ENCODE results near the gene CDO1. TPM values are rescaled to one million over a fixed set of nuclear protein-coding genes. Genes with fewer than 3 reads are reported as not detected.

CDO1 gene
- total RNA-seq, 1 donor from 2014 or later = 2.8 TPM

GRCh38 chr5:115787426-115787825, 29.0 kb downstream of the CDO1 start:
- Mint-ChIP-seq H3K27me3 (ENCODE audit: low read depth) (peaks cover 32% of the 10 kb centered on the region), H3K36me3 (ENCODE audit: low read depth) (no peaks in the 10 kb centered on the region), H3K9me3 (ENCODE audit: low read depth) (peaks cover 4% of the 10 kb centered on the region), H3K4me1 (ENCODE audit: low read depth) (no peaks in the 10 kb centered on the region), H3K4me3 (ENCODE audit: unreplicated experiment) (no peak overlapping the region), H3K27ac (ENCODE audit: unreplicated experiment) (no peak overlapping the region)
- TF ChIP-seq, protein P1, sequence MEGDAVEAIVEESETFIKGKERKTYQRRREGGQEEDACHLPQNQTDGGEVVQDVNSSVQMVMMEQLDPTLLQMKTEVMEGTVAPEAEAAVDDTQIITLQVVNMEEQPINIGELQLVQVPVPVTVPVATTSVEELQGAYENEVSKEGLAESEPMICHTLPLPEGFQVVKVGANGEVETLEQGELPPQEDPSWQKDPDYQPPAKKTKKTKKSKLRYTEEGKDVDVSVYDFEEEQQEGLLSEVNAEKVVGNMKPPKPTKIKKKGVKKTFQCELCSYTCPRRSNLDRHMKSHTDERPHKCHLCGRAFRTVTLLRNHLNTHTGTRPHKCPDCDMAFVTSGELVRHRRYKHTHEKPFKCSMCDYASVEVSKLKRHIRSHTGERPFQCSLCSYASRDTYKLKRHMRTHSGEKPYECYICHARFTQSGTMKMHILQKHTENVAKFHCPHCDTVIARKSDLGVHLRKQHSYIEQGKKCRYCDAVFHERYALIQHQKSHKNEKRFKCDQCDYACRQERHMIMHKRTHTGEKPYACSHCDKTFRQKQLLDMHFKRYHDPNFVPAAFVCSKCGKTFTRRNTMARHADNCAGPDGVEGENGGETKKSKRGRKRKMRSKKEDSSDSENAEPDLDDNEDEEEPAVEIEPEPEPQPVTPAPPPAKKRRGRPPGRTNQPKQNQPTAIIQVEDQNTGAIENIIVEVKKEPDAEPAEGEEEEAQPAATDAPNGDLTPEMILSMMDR (IDR thresholded peaks at IDR 0.05) = no peak
- no peak for DNase-seq (ENCODE audit: low spot score)

DNA sequence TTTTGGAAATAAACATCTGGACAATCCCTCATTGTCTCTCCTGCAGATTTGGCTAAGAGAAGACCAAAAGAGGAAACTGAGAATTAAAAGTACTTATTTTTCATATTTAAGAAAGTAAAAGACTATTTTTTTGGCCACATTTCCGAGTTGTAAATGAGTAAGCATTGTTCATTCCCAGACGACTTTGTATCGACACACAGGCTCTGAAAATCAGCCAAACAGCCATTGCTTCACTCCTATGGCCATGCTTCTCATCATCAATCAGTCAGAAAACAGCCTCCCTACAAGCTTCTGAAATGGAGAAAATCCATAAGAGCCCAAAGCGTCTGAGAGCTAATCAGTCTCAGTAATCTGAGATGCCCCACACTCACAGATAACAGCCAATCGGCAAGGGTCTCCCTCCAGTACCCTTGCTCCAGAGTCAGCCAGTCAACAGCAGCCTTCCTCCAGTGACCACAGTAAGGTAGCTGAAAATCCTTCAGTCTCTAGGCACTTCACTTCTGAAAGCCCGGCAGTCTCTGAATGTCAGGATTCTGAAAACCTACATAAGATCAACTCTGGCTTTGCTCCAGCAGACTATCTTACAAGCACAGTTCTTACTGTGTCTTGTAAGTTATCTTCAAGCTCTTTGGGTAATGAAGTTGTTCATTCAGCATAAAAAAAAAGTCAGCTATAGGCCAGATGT, 30.9 kb downstream of the CDO1 start:
- H3K27ac Mint-ChIP-seq (ENCODE audit: unreplicated experiment) = no peak overlapping the region
- no peak overlapping the region for H3K4me3 Mint-ChIP-seq (ENCODE audit: unreplicated experiment)
- no peaks in the 10 kb centered on the region for H3K36me3 Mint-ChIP-seq (ENCODE audit: low read depth)
- no peak for DNase-seq (ENCODE audit: low spot score)
- peaks cover 20% of the 10 kb centered on the region for H3K27me3 Mint-ChIP-seq (ENCODE audit: low read depth)
- H3K4me1 Mint-ChIP-seq (ENCODE audit: low read depth) = no peaks in the 10 kb centered on the region
- TF ChIP-seq, protein P1 (IDR thresholded peaks at IDR 0.05) = no peak
- peaks cover 4% of the 10 kb centered on the region for H3K9me3 Mint-ChIP-seq (ENCODE audit: low read depth)

DNA sequence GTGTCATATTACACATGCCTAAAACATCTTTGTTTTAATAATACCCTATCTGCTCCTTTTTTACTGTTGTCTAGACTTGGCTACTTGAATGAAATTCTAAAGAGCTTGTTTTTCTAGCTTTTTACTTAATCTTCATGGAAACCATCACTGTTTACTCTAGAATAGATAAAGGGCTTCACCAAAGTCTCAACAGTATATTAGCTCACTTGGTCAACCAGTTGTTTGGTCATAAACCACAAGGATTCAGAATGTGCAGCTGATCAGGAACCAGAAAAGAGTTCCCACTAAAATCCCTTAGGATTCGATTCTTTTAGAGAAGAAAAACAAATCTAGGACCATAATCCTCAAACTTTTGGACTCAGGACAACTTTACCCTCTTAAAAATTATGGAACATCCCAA, 38.0 kb downstream of the CDO1 start:
- H3K27me3 Mint-ChIP-seq (ENCODE audit: low read depth) = no peaks in the 10 kb centered on the region
- peaks cover 3% of the 10 kb centered on the region for H3K4me1 Mint-ChIP-seq (ENCODE audit: low read depth)
- H3K27ac Mint-ChIP-seq (ENCODE audit: unreplicated experiment) = no peak overlapping the region

DNA sequence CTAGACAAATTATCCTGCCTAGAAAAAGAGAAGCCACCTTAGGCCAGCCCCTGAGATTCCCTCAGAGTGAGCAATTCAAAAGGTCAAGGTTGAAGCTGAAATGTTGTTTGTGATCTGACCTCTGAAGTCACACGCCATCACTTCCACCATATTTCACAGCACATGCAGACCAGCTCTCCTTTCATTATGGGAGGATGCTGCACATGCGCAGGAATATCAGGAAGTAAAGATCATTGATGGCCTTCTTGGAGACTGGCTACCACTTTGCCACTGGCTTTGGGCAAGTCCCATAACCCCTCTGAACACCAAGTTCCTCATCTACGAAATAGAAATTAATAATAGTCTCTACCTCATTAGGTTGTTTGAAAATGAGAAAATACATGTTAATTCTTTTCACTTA, 39.5 kb downstream of the CDO1 start:
- peaks cover 3% of the 10 kb centered on the region for H3K4me1 Mint-ChIP-seq (ENCODE audit: low read depth)
- TF ChIP-seq, protein P1 (IDR thresholded peaks at IDR 0.05) = no peak
- DNase-seq (ENCODE audit: low spot score) = no peak
- no peak overlapping the region for H3K27ac Mint-ChIP-seq (ENCODE audit: unreplicated experiment)
- H3K9me3 Mint-ChIP-seq (ENCODE audit: low read depth) = no peaks in the 10 kb centered on the region
- no peak overlapping the region for H3K4me3 Mint-ChIP-seq (ENCODE audit: unreplicated experiment)
- H3K36me3 Mint-ChIP-seq (ENCODE audit: low read depth) = no peaks in the 10 kb centered on the region
- H3K27me3 Mint-ChIP-seq (ENCODE audit: low read depth) = no peaks in the 10 kb centered on the region

More for the DNA sequence above, 38.0 kb downstream of the CDO1 start:
- no peak for DNase-seq (ENCODE audit: low spot score)
- Mint-ChIP-seq H3K9me3 (ENCODE audit: low read depth) (no peaks in the 10 kb centered on the region), H3K36me3 (ENCODE audit: low read depth) (no peaks in the 10 kb centered on the region), H3K4me3 (ENCODE audit: unreplicated experiment) (no peak overlapping the region)
- TF ChIP-seq, protein P1 (IDR thresholded peaks at IDR 0.05) = no peak

- no peak for DNase-seq (ENCODE audit: low spot score)
- Mint-ChIP-seq H3K27ac (ENCODE audit: unreplicated experiment) (no peak overlapping the region), H3K36me3 (ENCODE audit: low read depth) (no peaks in the 10 kb centered on the region), H3K4me1 (ENCODE audit: low read depth) (peaks cover 3% of the 10 kb centered on the region), H3K4me3 (ENCODE audit: unreplicated experiment) (no peak overlapping the region), H3K27me3 (ENCODE audit: low read depth) (no peaks in the 10 kb centered on the region), H3K9me3 (ENCODE audit: low read depth) (no peaks in the 10 kb centered on the region)
- TF ChIP-seq, protein P1 (IDR thresholded peaks at IDR 0.05) = no peak
Measured at GRCh38 chr5:115775999-115776398, 40.5 kb downstream of the CDO1 start.
